Measurements from ENCODE around the gene UBA1.

- no peak for TF ChIP-seq CTCF (IDR thresholded peaks at IDR 0.05)
- TF ChIP-seq POLR2A (IDR thresholded peaks at IDR 0.05): no peak
Observed at GRCh38 chrX:47232197-47232802, 38.7 kb downstream of the UBA1 start.

All from adrenal gland (tissue), 5 donors.